Inferior parietal cortex (tissue), 1 donor: ENCODE measurements around the gene CNOT8.
"Not testable (repeated sequence)": the region's sequence is repeated elsewhere in the genome, so short reads cannot be mapped to it uniquely, and the experiment has no call there.

Experiments
- DNase-seq: peaks from one replicate; pipeline ENCODE4 v3.0.0-alpha.2; 2016; ENCODE audit errors: extremely low spot score

Gene CNOT8

GRCh38 chr5:154865466-154866184 lies 7.2 kb downstream of the CNOT8 start:
- DNase-seq, result no peak

- no peak for DNase-seq
Measured at GRCh38 chr5:154866841-154867240, 8.4 kb downstream of the CNOT8 start.

GRCh38 chr5:154868702-154869101 lies 10.3 kb downstream of the CNOT8 start:
- no peak for DNase-seq

- no peak for DNase-seq
Measured at GRCh38 chr5:154871734-154872133, 13.3 kb downstream of the CNOT8 start.

- DNase-seq, result no peak
Measured at GRCh38 chr5:154873791-154874331, 15.4 kb downstream of the CNOT8 start.

GRCh38 chr5:154878642-154879335 lies 20.4 kb downstream of the CNOT8 start:
- no peak for DNase-seq

GRCh38 chr5:154881986-154882385 lies 23.6 kb downstream of the CNOT8 start:
- DNase-seq, result no peak

- DNase-seq, result no peak
Measured at GRCh38 chr5:154884424-154884823, 26.0 kb downstream of the CNOT8 start.

GRCh38 chr5:154885439-154885838 lies 27.0 kb downstream of the CNOT8 start:
- DNase-seq, result no peak

- peak; percentile 25 for DNase-seq
Measured at GRCh38 chr5:154892369-154892771, 33.9 kb downstream of the CNOT8 start.

GRCh38 chr5:154893381-154893780 lies 35.0 kb downstream of the CNOT8 start:
- no peak for DNase-seq

GRCh38 chr5:154895606-154896561 lies 37.5 kb downstream of the CNOT8 start:
- no peak for DNase-seq

GRCh38 chr5:154896562-154897165 lies 38.2 kb downstream of the CNOT8 start:
- no peak for DNase-seq

GRCh38 chr5:154898210-154898609 lies 39.8 kb downstream of the CNOT8 start:
- no peak for DNase-seq

- DNase-seq, result no peak
Measured at GRCh38 chr5:154899151-154899816, 40.9 kb downstream of the CNOT8 start.

- no peak for DNase-seq
Measured at GRCh38 chr5:154900066-154900465, 41.6 kb downstream of the CNOT8 start.

- DNase-seq, result no peak
Measured at GRCh38 chr5:154901276-154901675, 42.8 kb downstream of the CNOT8 start.

- no peak for DNase-seq
Measured at GRCh38 chr5:154901913-154902312, 43.5 kb downstream of the CNOT8 start.

- DNase-seq, result not testable (repeated sequence)
Measured at GRCh38 chr5:154905601-154906000, 47.2 kb downstream of the CNOT8 start.

- DNase-seq, result no peak
Measured at GRCh38 chr5:154916874-154917273, 58.4 kb downstream of the CNOT8 start.

GRCh38 chr5:154917757-154918156 lies 59.3 kb downstream of the CNOT8 start:
- no peak for DNase-seq
